Measurements from ENCODE around the gene PRKCA. TPM values are rescaled to one million over a fixed set of nuclear protein-coding genes. Genes with fewer than 3 reads are reported as not detected.

Gene PRKCA
- total RNA-seq, 2 donors from 2014 or later: 6.5 to 6.6 TPM

DNA sequence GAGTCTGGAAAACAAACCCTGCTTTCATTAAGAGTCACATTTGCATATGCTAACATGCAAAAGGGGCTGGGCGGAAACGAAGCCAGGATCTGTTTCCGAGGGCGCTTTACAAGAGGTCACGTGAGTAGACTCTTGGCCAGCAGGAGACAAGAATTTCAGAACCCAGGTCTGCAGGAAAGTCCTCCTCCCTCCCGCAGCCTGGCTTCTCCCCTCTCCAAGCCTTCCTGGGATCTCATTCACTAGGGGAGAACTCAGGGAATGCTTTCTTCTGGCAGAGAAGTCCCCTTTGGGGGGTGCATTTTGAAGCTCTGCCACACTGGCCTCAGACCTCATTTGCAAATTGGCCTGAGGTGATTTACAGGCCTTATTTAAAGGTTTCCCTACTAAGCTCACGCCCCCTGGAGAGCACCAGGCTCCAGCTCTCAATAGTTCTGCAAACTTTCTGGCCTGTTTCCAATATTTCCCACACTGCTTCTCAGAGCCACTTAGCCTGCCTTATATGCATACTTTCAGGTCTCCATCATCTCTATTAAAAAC, 475.3 kb downstream of the PRKCA start:
- DNase-seq (no peak), ATAC-seq (no peak)
- H3K4me1 ChIP-seq: peaks cover 10% of the 10 kb centered on the region
- no peaks in the 10 kb centered on the region for H3K27me3 ChIP-seq
- H3K27ac ChIP-seq: no peak overlapping the region
- TF ChIP-seq, protein P1, sequence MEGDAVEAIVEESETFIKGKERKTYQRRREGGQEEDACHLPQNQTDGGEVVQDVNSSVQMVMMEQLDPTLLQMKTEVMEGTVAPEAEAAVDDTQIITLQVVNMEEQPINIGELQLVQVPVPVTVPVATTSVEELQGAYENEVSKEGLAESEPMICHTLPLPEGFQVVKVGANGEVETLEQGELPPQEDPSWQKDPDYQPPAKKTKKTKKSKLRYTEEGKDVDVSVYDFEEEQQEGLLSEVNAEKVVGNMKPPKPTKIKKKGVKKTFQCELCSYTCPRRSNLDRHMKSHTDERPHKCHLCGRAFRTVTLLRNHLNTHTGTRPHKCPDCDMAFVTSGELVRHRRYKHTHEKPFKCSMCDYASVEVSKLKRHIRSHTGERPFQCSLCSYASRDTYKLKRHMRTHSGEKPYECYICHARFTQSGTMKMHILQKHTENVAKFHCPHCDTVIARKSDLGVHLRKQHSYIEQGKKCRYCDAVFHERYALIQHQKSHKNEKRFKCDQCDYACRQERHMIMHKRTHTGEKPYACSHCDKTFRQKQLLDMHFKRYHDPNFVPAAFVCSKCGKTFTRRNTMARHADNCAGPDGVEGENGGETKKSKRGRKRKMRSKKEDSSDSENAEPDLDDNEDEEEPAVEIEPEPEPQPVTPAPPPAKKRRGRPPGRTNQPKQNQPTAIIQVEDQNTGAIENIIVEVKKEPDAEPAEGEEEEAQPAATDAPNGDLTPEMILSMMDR (IDR thresholded peaks at IDR 0.05): no peak
- TF ChIP-seq POLR2A (IDR thresholded peaks at IDR 0.05): no peak
- intact Hi-C loops (cut with DNase I): no loop called here
- H3K9me3 ChIP-seq: no peaks in the 10 kb centered on the region
- WGBS, 2 donors: 86 to 92% methylated on average over 7 of the region's 7 CpGs
- no peak overlapping the region for H3K4me3 ChIP-seq
- no peaks in the 10 kb centered on the region for H3K36me3 ChIP-seq (replicated peaks in 1 of 2; ENCODE audit: insufficient read depth in 1 of 2, low read depth in 2 of 2)

DNA sequence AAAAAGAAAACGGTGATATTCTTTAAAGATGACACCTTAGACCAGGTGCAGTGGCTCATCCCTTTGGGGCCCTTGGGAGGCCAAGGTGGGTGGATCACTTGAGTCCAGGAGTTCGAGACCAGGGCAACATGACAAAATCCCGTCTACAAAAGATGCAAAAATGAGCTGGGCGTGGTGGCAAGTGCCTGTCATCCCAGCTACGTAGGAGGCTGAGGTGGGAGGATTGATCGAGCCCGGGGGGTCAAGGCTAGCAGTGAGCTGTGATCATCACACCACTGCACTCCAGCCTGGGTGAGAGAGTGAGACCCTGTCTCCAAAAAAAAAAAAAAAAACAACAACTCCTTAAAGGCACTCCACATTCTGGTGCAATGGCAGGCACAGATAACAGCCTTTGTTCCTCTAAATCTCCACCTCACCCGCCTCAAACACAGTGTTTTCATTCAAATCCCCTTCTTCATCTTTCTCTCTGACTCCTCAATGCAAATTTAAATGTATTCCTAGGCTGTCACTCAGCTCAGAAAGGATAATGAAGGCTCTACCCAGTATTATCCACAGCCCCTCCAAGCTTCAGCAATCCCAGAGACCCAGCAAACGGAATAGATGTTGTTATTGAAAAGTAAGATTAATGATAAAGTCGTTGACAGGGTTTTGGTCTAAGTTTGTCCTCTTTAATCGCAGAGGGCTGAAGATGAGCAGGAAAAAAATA, 476.3 kb downstream of the PRKCA start:
- no peaks in the 10 kb centered on the region for H3K9me3 ChIP-seq
- ATAC-seq (no peak), DNase-seq (no peak)
- peaks cover 8% of the 10 kb centered on the region for H3K4me1 ChIP-seq
- no peak overlapping the region for H3K27ac ChIP-seq
- TF ChIP-seq POLR2A (IDR thresholded peaks at IDR 0.05): no peak
- TF ChIP-seq, protein P1 (IDR thresholded peaks at IDR 0.05): no peak
- 86 to 87% methylated on average over 11 of the region's 11 CpGs for WGBS, 2 donors
- H3K36me3 ChIP-seq (replicated peaks in 1 of 2; ENCODE audit: insufficient read depth in 1 of 2, low read depth in 2 of 2): no peaks in the 10 kb centered on the region
- no peaks in the 10 kb centered on the region for H3K27me3 ChIP-seq
- H3K4me3 ChIP-seq: no peak overlapping the region
- intact Hi-C loops (cut with DNase I): no loop called here

- Histone ChIP-seq H3K36me3 (replicated peaks in 1 of 2; ENCODE audit: insufficient read depth in 1 of 2, low read depth in 2 of 2) (no peaks in the 10 kb centered on the region), H3K9me3 (no peaks in the 10 kb centered on the region), H3K4me3 (no peak overlapping the region), H3K4me1 (peaks cover 4% of the 10 kb centered on the region), H3K27me3 (no peaks in the 10 kb centered on the region), H3K27ac (no peak overlapping the region)
- intact Hi-C loops (cut with DNase I): no loop called here
- no peak for ATAC-seq
- no peak for DNase-seq
- TF ChIP-seq, protein P1 (IDR thresholded peaks at IDR 0.05): no peak
- TF ChIP-seq POLR2A (IDR thresholded peaks at IDR 0.05): no peak
- WGBS, 2 donors: 83 to 89% methylated on average over 6 of the region's 6 CpGs
Measured at GRCh38 chr17:66779237-66779606, 476.8 kb downstream of the PRKCA start.

GRCh38 chr17:66781135-66781534, 478.7 kb downstream of the PRKCA start:
- ATAC-seq (no peak), DNase-seq (no peak)
- intact Hi-C loops (cut with DNase I): no loop called here
- TF ChIP-seq, protein P1 (IDR thresholded peaks at IDR 0.05): no peak
- TF ChIP-seq POLR2A (IDR thresholded peaks at IDR 0.05): no peak
- peaks cover 4% of the 10 kb centered on the region for H3K4me1 ChIP-seq
- H3K9me3 ChIP-seq: no peaks in the 10 kb centered on the region
- H3K4me3 ChIP-seq: no peak overlapping the region
- 92 to 95% methylated on average over 2 to 7 of the region's 7 CpGs for WGBS, 2 donors
- H3K27ac ChIP-seq: no peak overlapping the region
- no peaks in the 10 kb centered on the region for H3K36me3 ChIP-seq (replicated peaks in 1 of 2; ENCODE audit: insufficient read depth in 1 of 2, low read depth in 2 of 2)
- H3K27me3 ChIP-seq: no peaks in the 10 kb centered on the region

- intact Hi-C loops (cut with DNase I): no loop called here
- no peak overlapping the region for H3K27ac ChIP-seq
- TF ChIP-seq, protein P1 (IDR thresholded peaks at IDR 0.05): no peak
- TF ChIP-seq POLR2A (IDR thresholded peaks at IDR 0.05): no peak
- WGBS, 2 donors: 85 to 91% methylated on average over 9 of the region's 9 CpGs
- no peaks in the 10 kb centered on the region for H3K27me3 ChIP-seq
- no peak overlapping the region for H3K4me3 ChIP-seq
- no peak for ATAC-seq
- DNase-seq: no peak
- H3K9me3 ChIP-seq: no peaks in the 10 kb centered on the region
- no peaks in the 10 kb centered on the region for H3K4me1 ChIP-seq
- H3K36me3 ChIP-seq (replicated peaks in 1 of 2; ENCODE audit: insufficient read depth in 1 of 2, low read depth in 2 of 2): no peaks in the 10 kb centered on the region
Measured at GRCh38 chr17:66782851-66783250, 480.4 kb downstream of the PRKCA start.
